Fibroblast of skin of scalp (primary cell): Measurements from ENCODE around the gene BAHCC1.

ENCODE experiments used
- DNase-seq: peaks from one replicate; pipeline ENCODE4 v3.0.0-alpha.2; 2013

The BAHCC1 gene

GRCh38 chr17:81427173-81428120, 32.2 kb downstream of the BAHCC1 start:
- peak; percentile 22 for DNase-seq

- DNase-seq = peak; percentile 55
Measured at GRCh38 chr17:81428121-81428515, 32.9 kb downstream of the BAHCC1 start.

- no peak for DNase-seq
Measured at GRCh38 chr17:81428516-81428915, 33.3 kb downstream of the BAHCC1 start.

- peak; percentile 88 for DNase-seq
Measured at GRCh38 chr17:81428948-81429774, 33.9 kb downstream of the BAHCC1 start.

GRCh38 chr17:81429821-81430551, 34.7 kb downstream of the BAHCC1 start:
- peak; percentile 58 for DNase-seq

- no peak for DNase-seq
Measured at GRCh38 chr17:81431545-81432482, 36.6 kb downstream of the BAHCC1 start.

- no peak for DNase-seq
Measured at GRCh38 chr17:81432941-81433340, 37.7 kb downstream of the BAHCC1 start.

GRCh38 chr17:81433656-81434055, 38.4 kb downstream of the BAHCC1 start:
- DNase-seq = no peak

- peak; percentile 45 for DNase-seq
Measured at GRCh38 chr17:81434072-81434471, 38.8 kb downstream of the BAHCC1 start.

- DNase-seq = no peak
Measured at GRCh38 chr17:81434681-81435417, 39.6 kb downstream of the BAHCC1 start.

- DNase-seq = no peak
Measured at GRCh38 chr17:81435652-81436293, 40.5 kb downstream of the BAHCC1 start.

GRCh38 chr17:81436294-81436849, 41.1 kb downstream of the BAHCC1 start:
- no peak for DNase-seq

- DNase-seq = no peak
Measured at GRCh38 chr17:81437191-81437651, 42.0 kb downstream of the BAHCC1 start.

GRCh38 chr17:81438007-81438659, 42.9 kb downstream of the BAHCC1 start:
- no peak for DNase-seq

- no peak for DNase-seq
Measured at GRCh38 chr17:81438688-81439087, 43.4 kb downstream of the BAHCC1 start.

- DNase-seq = no peak
Measured at GRCh38 chr17:81440051-81440471, 44.8 kb downstream of the BAHCC1 start.

GRCh38 chr17:81440511-81441244, 45.4 kb downstream of the BAHCC1 start:
- no peak for DNase-seq

- no peak for DNase-seq
Measured at GRCh38 chr17:81442791-81443190, 47.5 kb downstream of the BAHCC1 start.

- no peak for DNase-seq
Measured at GRCh38 chr17:81443269-81443668, 48.0 kb downstream of the BAHCC1 start.
